Measurements from ENCODE around the gene HOXD9.

DNA sequence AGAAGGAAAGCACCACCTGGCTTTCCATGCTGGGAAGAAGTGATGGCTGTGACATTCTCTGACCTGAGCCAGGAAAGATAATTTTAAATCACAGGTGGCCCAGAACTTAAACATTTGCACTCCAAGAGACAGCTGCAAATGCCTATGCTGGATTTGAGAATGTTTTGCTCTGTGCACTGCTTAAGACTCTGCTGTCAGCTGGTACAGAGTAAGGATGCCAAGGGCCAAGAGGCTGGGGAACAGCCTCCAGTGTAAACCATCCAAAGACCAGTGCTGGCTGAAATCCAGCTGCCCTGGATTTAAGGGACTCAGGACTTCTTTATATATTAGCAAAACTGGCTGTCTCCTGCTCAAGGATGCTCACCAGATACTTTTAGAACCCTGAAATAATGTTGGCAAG lies 10.9 kb downstream of the HOXD9 start:
- TF ChIP-seq ZC3H10 (CRISPR knock-in tag; IDR thresholded peaks at IDR 0.05): no peak
- TF ChIP-seq GLIS3 (CRISPR knock-in tag; IDR thresholded peaks at IDR 0.05): no peak
- TF ChIP-seq BACH2 (CRISPR knock-in tag; IDR thresholded peaks at IDR 0.05; ENCODE audit: borderline replicate concordance): no peak
- no peak for TF ChIP-seq PPARA (CRISPR knock-in tag; IDR thresholded peaks at IDR 0.05; ENCODE audit: borderline replicate concordance)
- no peak for TF ChIP-seq ZFP30 (CRISPR knock-in tag; IDR thresholded peaks at IDR 0.05)
- no peak for TF ChIP-seq ZNF8 (CRISPR knock-in tag; IDR thresholded peaks at IDR 0.05)
- TF ChIP-seq, protein P1, sequence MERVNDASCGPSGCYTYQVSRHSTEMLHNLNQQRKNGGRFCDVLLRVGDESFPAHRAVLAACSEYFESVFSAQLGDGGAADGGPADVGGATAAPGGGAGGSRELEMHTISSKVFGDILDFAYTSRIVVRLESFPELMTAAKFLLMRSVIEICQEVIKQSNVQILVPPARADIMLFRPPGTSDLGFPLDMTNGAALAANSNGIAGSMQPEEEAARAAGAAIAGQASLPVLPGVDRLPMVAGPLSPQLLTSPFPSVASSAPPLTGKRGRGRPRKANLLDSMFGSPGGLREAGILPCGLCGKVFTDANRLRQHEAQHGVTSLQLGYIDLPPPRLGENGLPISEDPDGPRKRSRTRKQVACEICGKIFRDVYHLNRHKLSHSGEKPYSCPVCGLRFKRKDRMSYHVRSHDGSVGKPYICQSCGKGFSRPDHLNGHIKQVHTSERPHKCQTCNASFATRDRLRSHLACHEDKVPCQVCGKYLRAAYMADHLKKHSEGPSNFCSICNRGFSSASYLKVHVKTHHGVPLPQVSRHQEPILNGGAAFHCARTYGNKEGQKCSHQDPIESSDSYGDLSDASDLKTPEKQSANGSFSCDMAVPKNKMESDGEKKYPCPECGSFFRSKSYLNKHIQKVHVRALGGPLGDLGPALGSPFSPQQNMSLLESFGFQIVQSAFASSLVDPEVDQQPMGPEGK (CRISPR knock-in tag; IDR thresholded peaks at IDR 0.05; ENCODE audit: borderline replicate concordance): no peak
- no peak for TF ChIP-seq ISL1 (CRISPR knock-in tag; IDR thresholded peaks at IDR 0.05)
- TF ChIP-seq ARNTL (CRISPR knock-in tag; IDR thresholded peaks at IDR 0.05; ENCODE audit: borderline replicate concordance, low read depth): no peak
- TF ChIP-seq SNAI2 (CRISPR knock-in tag; IDR thresholded peaks at IDR 0.05): no peak
